HCT116 (cell line): ENCODE data around the gene HBM. TPM values are rescaled to one million over a fixed set of nuclear protein-coding genes. Genes with fewer than 3 reads are reported as not detected.

ENCODE experiments used
- ATAC-seq: fragments of 200-7000 bp; cut with Tn5 transposase; 2 replicates; pipeline ENCODE4 v1.9.1; 2020; ENCODE audit warnings: mild to moderate bottlenecking, moderate library complexity
- BruUV-seq: library from RNA; stranded (reverse); fragments of 400-500 nt; replicated peaks from 2 replicates; lab custom pipeline; 2021; lab: Mats Ljungman, UMichigan
- CTCF ChIA-PET: fragments of 300-600 bp; sonication (Branson Sonifier 250); formaldehyde crosslinking; loops from one replicate; lab custom pipeline; 2021; ENCODE audit warnings: antibody characterized with exemption; lab: Charles Lee
- POLR2A ChIA-PET: fragments of 300-600, 350-600 bp; sonication (Branson Sonifier 250); formaldehyde crosslinking; loops from one replicate; lab custom pipeline; 2021; ENCODE audit warnings: antibody characterized with exemption; lab: Charles Lee
- RAD21 ChIA-PET, 2 experiments: fragments of 300-600 bp; sonication (Branson Sonifier 250); formaldehyde crosslinking; loops; one replicate each; lab custom pipeline; 2023; ENCODE audit warnings: low total read pairs in 2 of 2; ENCODE audit not compliant: uncharacterized antibody in 2 of 2, unreplicated experiment in 2 of 2, low non-redundant PET in 1 of 2; lab: Charles Lee
- DNase-seq: peaks from one replicate; pipeline ENCODE4 v3.0.0-alpha.2; 2010; ENCODE audit warnings: low read depth, low spot score
- H2AFZ ChIP-seq: fragments of 200-600 bp; shearing (Covaris generic), sonication (generic); 2 replicates; pipeline ENCODE4 v1.6.1; 2017; ENCODE audit warnings: low read depth, mixed run types, mixed read lengths, antibody characterized with exemption, low read length; ENCODE audit not compliant: poor library complexity, severe bottlenecking
- H3K27ac ChIP-seq: 2 replicates; pipeline ENCODE4 v1.5.1; 2012; ENCODE audit warnings: low read depth, low read length
- H3K27me3 ChIP-seq: fragments of 200-600 bp; sonication (generic); 2 replicates; pipeline ENCODE4 v1.6.1; 2016; ENCODE audit warnings: mixed run types, low read length, mixed read lengths; ENCODE audit not compliant: insufficient read depth
- H3K36me3 ChIP-seq, 2 experiments: fragments of 200-500 bp in 1 of 2; fragments of 200-600 bp in 1 of 2; sonication (Bioruptor generic) in 1 of 2; sonication (generic) in 1 of 2; 2 replicates each; pipeline versions ENCODE4 v1.5.1 to v1.6.1; 2014 to 2016; ENCODE audit warnings: low read length in 2 of 2, inconsistent platforms in 1 of 2, mixed read lengths in 1 of 2, mixed run types in 1 of 2; ENCODE audit not compliant: insufficient read depth in 2 of 2, control insufficient read depth in 1 of 2
- H3K4me1 ChIP-seq, 2 experiments: fragments of 200-600 bp in 1 of 2; sonication (generic) in 1 of 2; 2 replicates each; pipeline versions ENCODE4 v1.5.1 to v1.6.1; 2012 to 2017; ENCODE audit warnings: low read length in 2 of 2, inconsistent platforms in 1 of 2, mild to moderate bottlenecking in 1 of 2, mixed read lengths in 1 of 2, mixed run types in 1 of 2, moderate library complexity in 1 of 2; ENCODE audit not compliant: insufficient read depth in 2 of 2, control insufficient read depth in 1 of 2
- H3K4me2 ChIP-seq: fragments of 200-600 bp; sonication (generic); 2 replicates; pipeline ENCODE4 v1.6.1; 2017; ENCODE audit warnings: mixed run types, low read length, mixed read lengths
- H3K4me3 ChIP-seq, 2 experiments: fragments of 200-600 bp in 1 of 2; sonication (generic) in 1 of 2; replicated peaks in 1 of 2; 2 replicates each; pipeline ENCODE4 v1.5.1; 2011 to 2016; ENCODE audit warnings: low read length in 2 of 2, control low read depth in 1 of 2, low read depth in 1 of 2, mild to moderate bottlenecking in 1 of 2, mixed read lengths in 1 of 2, mixed run types in 1 of 2
- H3K79me2 ChIP-seq: fragments of 200-600 bp; sonication (generic); 2 replicates; pipeline ENCODE4 v1.6.1; 2017; ENCODE audit warnings: mild to moderate bottlenecking, mixed run types, low read length, moderate library complexity, mixed read lengths; ENCODE audit not compliant: insufficient read depth
- H3K9ac ChIP-seq: fragments of 200-600 bp; sonication (generic); 2 replicates; pipeline ENCODE4 v1.6.1; 2016; ENCODE audit warnings: low read length, mixed read lengths
- H3K9me2 ChIP-seq: fragments of 200-600 bp; sonication (generic), shearing (Covaris generic); 2 replicates; pipeline ENCODE4 v1.6.1; 2017; ENCODE audit warnings: mixed run types, mild to moderate bottlenecking, moderate library complexity; ENCODE audit not compliant: insufficient read depth
- H3K9me3 ChIP-seq, 2 experiments: fragments of 200-500 bp in 1 of 2; fragments of 200-600 bp in 1 of 2; sonication (Bioruptor generic) in 1 of 2; sonication (generic) in 1 of 2; 2 replicates each; pipeline ENCODE4 v1.6.1; 2014 to 2017; ENCODE audit warnings: low read length in 2 of 2, mixed read lengths in 2 of 2, inconsistent platforms in 1 of 2, low read depth in 1 of 2, mild to moderate bottlenecking in 1 of 2, mixed run types in 1 of 2, moderate library complexity in 1 of 2; ENCODE audit not compliant: control insufficient read depth in 1 of 2, insufficient read depth in 1 of 2
- H4K20me1 ChIP-seq: fragments of 200-600 bp; sonication (generic), shearing (Covaris generic); 2 replicates; pipeline ENCODE4 v1.6.1; 2017; ENCODE audit warnings: mixed run types, mild to moderate bottlenecking, moderate library complexity; ENCODE audit not compliant: insufficient read depth
- CBX3 ChIP-seq: IDR thresholded peaks from 2 replicates; pipeline ENCODE4 v1.6.1; 2012; ENCODE audit warnings: low read depth
- CEBPB ChIP-seq: IDR thresholded peaks from 2 replicates; pipeline ENCODE4 v1.6.1; 2012; ENCODE audit warnings: low read depth
- EGR1 ChIP-seq: IDR thresholded peaks from 2 replicates; pipeline ENCODE4 v1.6.1; 2012; ENCODE audit warnings: low read depth
- ELF1 ChIP-seq: IDR thresholded peaks from 2 replicates; pipeline ENCODE4 v1.6.1; 2012; ENCODE audit warnings: low read depth, borderline replicate concordance
- EZH2 ChIP-seq: fragments of 200-600 bp; sonication (generic); IDR thresholded peaks from 2 replicates; pipeline ENCODE4 v1.6.1; 2017; ENCODE audit warnings: antibody characterized with exemption, mixed run types
- EZH2phosphoT487 ChIP-seq: fragments of 200-600 bp; IDR thresholded peaks from 2 replicates; pipeline ENCODE4 v1.6.1; 2018; ENCODE audit warnings: antibody characterized with exemption, borderline replicate concordance
- FOSL1 ChIP-seq: IDR thresholded peaks from 2 replicates; pipeline ENCODE4 v1.6.1; 2012; ENCODE audit warnings: low read depth
- POLR2A ChIP-seq: IDR thresholded peaks from 2 replicates; pipeline ENCODE4 v1.7.0; 2011; ENCODE audit warnings: borderline replicate concordance; ENCODE audit not compliant: insufficient read depth, insufficient read length; ENCODE audit errors: extremely low read depth
- POLR2AphosphoS5 ChIP-seq: IDR thresholded peaks from 2 replicates; pipeline ENCODE4 v1.6.1; 2011; ENCODE audit warnings: mild to moderate bottlenecking, low read depth, low read length, moderate library complexity
- RAD21 ChIP-seq: IDR thresholded peaks from 2 replicates; pipeline ENCODE4 v1.6.1; 2012; ENCODE audit warnings: low read depth, mild to moderate bottlenecking
- SIN3A ChIP-seq: IDR thresholded peaks from 2 replicates; pipeline ENCODE4 v1.6.1; 2012; ENCODE audit warnings: low read depth
- SRF ChIP-seq: IDR thresholded peaks from 2 replicates; pipeline ENCODE4 v1.6.1; 2012; ENCODE audit warnings: low read depth
- TCF7L2 ChIP-seq: IDR thresholded peaks from 2 replicates; pipeline ENCODE4 v1.7.0; 2011; ENCODE audit warnings: borderline replicate concordance, inconsistent platforms; ENCODE audit not compliant: insufficient read depth, insufficient read length; ENCODE audit errors: extremely low read depth
- YY1 ChIP-seq: IDR thresholded peaks from 2 replicates; pipeline ENCODE4 v1.6.1; 2011; ENCODE audit warnings: low read length, low read depth, moderate library complexity, mild to moderate bottlenecking; ENCODE audit not compliant: insufficient replicate concordance; ENCODE audit errors: extremely low read depth
- ZNF274 ChIP-seq: fragments of 200-500 bp; sonication (Bioruptor generic); IDR thresholded peaks from 2 replicates; pipeline ENCODE4 v1.6.1; 2014; ENCODE audit warnings: mild to moderate bottlenecking, low read depth, low read length, inconsistent platforms
- intact Hi-C: fragments of 100-400 bp; cut with micrococcal nuclease; formaldehyde crosslinking; loops from 2 replicates; pipeline ENCODE4 v1.10.0; 2022
- total RNA-seq: library from RNA; stranded (reverse); gene quantifications from one replicate; pipeline ENCODE4 v1.2.1, GENCODE V29; 2021; ENCODE audit not compliant: unreplicated experiment

HBM gene
- total RNA-seq, 1 experiment from 2014 or later: not detected

DNA sequence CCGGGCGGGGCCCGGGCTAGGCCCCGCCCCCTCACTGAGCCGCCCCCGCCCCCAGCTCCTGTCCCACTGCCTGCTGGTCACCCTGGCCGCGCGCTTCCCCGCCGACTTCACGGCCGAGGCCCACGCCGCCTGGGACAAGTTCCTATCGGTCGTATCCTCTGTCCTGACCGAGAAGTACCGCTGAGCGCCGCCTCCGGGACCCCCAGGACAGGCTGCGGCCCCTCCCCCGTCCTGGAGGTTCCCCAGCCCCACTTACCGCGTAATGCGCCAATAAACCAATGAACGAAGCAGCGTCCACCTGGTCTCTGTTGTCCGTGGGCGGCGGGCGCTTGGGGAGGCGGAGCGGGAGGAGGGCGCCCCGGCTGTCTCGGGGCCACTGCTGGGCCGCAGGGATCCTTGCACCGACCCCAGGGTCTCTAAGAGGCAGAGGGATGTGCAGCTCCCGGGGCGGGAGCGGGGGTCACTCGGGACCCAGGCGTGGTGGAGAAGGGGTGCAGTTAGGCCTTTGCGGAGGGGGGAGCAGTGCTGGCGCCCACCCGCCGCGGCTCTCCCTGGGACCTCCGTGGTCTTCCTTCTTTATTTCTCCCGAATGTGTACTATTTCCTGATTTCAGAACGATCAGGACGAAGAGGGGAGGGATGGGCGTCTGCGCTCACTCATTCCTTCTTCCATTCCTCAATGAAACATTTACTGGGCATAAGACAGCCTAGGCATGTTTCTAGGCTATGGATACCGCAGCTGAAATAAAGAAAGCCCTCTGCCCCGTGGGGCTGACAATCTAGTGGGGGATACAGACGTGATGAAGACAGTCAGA lies 11.4 kb upstream of the HBM start:
- H3K4me1 ChIP-seq: peaks cover 5 to 9% of the 10 kb centered on the region in 2 experiments; a peak in 3 of 4 replicates
- H3K4me3 ChIP-seq: peak overlapping the region; percentile 35 to 52
- H3K9ac ChIP-seq: peak overlapping the region; percentile 35
- H3K9me3 ChIP-seq: no peaks in the 10 kb centered on the region
- H3K4me2 ChIP-seq: peak overlapping the region; percentile 88
- RAD21 ChIA-PET: no interaction called here
- peak; percentile 80 for ATAC-seq
- no peak for TF ChIP-seq YY1
- no peak for TF ChIP-seq POLR2AphosphoS5
- TF ChIP-seq POLR2A: no peak
- TF ChIP-seq ZNF274: no peak
- TF ChIP-seq SIN3A: no peak
- TF ChIP-seq ELF1: no peak
- TF ChIP-seq EZH2phosphoT487: no peak
- no peak for TF ChIP-seq RAD21
- TF ChIP-seq EZH2: no peak
- TF ChIP-seq CEBPB: no peak
- no peak for TF ChIP-seq CBX3
- TF ChIP-seq EGR1: no peak
- TF ChIP-seq SRF: no peak
- no peak for TF ChIP-seq FOSL1
- no peak for TF ChIP-seq TCF7L2
- POLR2A ChIA-PET: no interaction called here
- no peaks in the 10 kb centered on the region for H4K20me1 ChIP-seq
- no peaks in the 10 kb centered on the region for H3K9me2 ChIP-seq
- H3K36me3 ChIP-seq: no peaks in the 10 kb centered on the region
- H2AFZ ChIP-seq: no peak overlapping the region
- DNase-seq: no peak
- CTCF ChIA-PET: no interaction called here
- H3K27ac ChIP-seq: no peak overlapping the region
- no TSS peak for BruUV-seq
- no peaks in the 10 kb centered on the region for H3K79me2 ChIP-seq
- intact Hi-C loops: no loop called here
- no peaks in the 10 kb centered on the region for H3K27me3 ChIP-seq
